HG03378 (cell line): Measurements from ENCODE around the gene ATPAF1.
"Not testable (repeated sequence)": the region's sequence is repeated elsewhere in the genome, so short reads cannot be mapped to it uniquely, and the experiment has no call there.

Experiments used
- ATAC-seq: cut with Tn5 transposase; IDR thresholded peaks from one replicate; pipeline ENCODE4 v1.9.1; 2021; ENCODE audit warnings: mild to moderate bottlenecking, moderate library complexity; ENCODE audit not compliant: unreplicated experiment

ATPAF1 gene

DNA sequence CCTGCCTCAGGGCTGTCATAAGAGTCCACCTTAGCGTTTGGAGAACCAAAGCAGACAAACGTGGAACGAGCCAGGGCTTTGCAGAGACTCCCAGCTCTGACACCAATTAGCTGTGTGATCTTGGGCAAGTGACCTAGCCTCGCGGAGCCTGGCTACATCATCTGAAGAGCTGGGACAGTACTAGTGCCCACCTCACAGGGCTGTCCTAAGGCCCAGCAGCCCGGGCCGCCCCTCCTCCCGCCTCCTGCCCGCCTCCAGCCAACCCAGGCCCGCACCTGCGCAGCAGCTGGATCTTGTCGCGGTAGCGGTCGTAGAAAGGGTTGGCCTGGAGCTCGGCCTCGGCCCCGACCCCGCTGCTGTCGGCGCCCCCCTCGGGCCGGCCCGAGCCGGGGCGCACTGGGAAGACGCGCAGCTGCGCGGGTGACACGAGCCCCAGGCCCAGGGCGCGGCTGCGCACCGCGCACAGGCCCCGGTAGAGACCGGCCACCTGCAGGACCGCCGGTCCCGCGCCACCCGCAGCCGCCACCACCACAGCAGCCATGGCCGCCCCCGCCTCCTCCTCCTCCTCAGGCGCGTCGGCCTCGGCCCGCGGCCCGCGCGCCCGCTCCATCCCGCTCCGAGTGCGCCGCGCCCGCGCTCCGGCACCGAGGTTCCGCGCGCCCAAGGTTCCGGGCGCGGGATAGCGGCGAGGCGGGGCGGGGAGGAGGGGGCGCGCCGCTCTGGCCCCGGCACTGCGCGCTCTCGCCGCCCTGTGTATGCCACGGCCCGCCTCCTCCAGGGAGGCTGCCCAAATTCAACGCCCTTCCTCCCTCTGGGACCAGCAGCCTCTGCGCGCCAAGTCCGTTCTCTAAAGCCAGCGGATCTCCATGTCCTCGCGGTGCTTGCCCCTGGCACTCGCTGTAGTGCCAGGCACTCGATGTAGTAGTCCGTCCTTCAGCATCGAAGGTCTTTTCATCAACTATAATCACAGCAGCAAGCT is at the start of gene ATPAF1:
ATPAF1 (minus strand) TSS at position 583 of the 979 bp plus-strand sequence; CDS start at position 541, 42 bp downstream.
- ATAC-seq: peak; percentile 73

GRCh38 chr1:46717654-46718053 is 49.5 kb upstream of the ATPAF1 start:
- ATAC-seq: no peak

- ATAC-seq: no peak
These were observed 46.8 kb upstream of the ATPAF1 start for GRCh38 chr1:46714976-46715375.

DNA sequence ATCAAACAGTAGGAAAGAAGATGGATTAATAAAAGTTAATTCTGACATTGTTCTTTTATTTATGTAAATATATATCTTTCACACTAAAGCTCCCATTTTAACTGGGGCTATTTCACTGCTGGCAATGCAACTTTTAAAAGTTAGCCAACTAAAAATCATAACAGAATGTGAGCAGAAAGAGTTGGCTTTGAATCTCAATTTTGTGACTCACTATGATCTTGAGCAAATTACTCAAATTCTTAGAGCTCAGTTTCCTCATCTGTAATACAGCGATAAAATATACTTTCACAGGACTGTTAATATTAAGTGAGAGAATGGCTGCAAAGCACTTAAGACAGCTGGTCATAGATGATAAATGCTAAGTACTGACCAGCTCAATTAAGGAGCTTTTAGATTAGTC is 40.0 kb upstream of the ATPAF1 start:
- ATAC-seq: no peak

- ATAC-seq: no peak
These were observed 37.2 kb upstream of the ATPAF1 start for GRCh38 chr1:46705408-46705807.

DNA sequence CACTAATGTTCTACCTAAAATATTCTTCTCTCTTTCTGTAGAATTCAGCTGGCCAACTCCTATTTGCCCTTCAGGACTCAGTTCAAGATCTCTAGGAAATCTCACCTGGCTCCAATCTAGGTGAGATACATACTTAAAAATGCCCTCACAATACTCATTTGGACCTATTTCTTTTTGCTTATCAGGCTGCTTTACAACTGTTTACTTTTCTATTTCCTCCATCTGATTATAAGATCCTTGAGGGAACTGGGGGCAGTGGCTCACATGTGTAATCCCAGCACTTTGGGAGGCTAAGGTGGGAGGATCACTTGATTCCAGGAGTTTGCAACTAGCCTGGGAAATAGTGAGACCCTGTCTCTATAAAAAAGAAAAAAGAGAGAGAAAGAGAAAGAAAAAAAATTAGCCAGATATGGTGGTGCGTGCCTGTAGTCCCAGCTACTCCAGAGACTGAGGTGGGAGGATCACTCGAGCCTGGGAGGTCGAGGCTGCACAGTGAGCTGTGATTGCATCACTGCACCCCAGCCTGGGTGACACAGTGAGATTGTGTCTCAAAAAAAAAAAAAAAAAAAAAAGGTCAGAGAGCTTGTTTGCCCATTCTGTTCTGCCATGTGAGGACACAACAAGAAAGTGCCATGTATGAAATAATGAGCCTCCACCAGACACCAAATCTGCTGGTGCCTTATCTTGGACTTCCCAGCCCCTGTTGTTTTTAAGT is 35.9 kb upstream of the ATPAF1 start:
- no peak for ATAC-seq

DNA sequence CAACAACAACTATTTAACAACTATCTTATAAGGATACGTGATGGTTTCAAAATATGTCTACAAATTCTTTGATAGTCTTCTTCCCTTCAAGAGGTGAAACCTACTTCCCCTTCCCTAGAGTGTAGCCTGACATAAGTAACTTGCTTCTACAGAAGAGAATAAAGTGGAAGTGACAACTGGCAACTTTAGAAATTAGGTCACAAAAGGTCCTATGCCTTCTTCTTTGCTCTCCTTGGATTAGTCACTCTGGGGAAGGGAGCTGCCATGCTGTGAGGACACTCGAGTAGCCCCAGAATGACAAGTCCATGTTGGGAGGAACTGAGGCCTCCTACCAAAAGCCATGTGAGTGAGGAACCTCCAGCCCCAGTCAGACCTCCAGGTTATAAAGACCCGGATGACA is 31.5 kb upstream of the ATPAF1 start:
- no peak for ATAC-seq

GRCh38 chr1:46697053-46697452 is 28.9 kb upstream of the ATPAF1 start:
- no peak for ATAC-seq

GRCh38 chr1:46694676-46695075 is 26.5 kb upstream of the ATPAF1 start:
- not testable (repeated sequence) for ATAC-seq

DNA sequence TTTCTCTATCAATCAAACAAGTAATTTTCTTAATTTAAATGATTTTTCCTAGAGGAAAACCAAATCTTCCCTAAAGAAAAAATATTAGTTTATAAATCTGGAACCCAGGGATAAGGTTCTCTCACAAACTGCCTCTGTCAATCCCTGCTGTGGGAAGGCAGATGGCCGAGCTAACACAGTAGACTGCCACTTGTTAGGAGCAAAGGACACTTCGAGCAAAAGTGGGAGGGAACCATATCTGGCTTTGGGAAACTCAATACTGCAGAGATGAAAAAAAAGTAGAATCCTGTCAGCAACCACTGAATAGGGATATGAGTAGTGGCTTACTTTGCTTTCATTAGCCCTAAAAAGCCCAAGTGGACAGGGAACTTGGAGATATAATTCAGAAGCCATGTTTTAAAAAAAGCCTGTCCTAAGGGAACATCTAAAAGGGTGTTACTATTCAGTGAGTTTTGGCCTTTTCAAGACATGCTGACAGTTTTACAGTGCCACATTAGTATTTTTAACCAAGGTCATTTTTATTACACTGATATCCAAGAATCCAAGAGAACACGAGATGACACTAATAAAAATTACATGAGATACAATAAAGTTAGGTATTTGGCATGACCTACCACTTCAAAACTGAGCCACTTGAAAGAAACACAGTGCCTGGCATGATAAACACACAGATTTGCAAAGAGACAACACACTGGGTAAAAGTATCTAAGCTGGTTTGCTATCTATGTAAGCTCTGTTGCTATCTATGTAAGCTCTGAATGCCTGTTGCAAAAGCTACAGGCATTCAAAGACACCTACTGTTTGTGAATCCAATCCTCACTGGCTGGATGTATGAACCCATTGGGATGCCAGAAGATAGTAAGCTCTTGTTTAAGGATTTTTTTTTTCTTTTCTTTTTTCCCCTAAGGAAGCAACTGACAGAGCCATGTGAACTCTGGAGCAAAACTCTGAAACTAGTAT is 24.9 kb upstream of the ATPAF1 start:
- no peak for ATAC-seq

DNA sequence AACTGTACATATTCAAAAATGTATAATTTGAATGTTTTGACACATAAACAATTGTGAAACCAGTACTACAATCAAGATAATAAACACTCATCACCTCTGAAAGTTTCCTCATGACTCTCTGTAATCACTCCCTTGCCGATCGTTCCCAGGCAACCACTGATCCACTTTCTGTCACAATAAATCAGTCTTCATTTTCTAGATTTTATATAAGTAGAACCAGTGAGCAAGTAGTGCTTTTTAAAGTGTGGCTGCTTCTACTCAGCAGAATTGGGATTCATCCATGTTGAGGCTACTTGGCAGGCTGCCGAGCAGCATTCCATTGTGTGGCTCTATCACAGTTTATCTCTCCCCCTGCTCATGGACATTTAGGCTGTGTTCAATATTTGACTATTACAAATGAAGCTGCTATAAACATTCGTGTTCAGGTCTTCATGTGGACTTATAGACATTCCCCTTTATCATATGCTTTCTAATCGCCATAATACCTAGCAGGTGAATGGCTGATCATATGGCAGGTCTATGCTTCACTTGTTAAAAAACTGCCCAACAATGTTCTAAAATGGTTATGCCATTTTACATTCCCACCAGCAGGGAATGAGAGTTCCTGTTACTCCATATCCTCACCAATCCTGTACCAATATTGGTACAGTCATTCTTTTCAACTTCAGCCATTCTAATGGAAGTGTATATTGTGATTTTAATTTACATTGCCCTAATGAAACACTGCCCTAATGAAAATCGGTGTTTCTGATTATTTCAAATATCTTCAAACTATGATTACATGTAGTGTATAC is 24.0 kb upstream of the ATPAF1 start:
- no peak for ATAC-seq

DNA sequence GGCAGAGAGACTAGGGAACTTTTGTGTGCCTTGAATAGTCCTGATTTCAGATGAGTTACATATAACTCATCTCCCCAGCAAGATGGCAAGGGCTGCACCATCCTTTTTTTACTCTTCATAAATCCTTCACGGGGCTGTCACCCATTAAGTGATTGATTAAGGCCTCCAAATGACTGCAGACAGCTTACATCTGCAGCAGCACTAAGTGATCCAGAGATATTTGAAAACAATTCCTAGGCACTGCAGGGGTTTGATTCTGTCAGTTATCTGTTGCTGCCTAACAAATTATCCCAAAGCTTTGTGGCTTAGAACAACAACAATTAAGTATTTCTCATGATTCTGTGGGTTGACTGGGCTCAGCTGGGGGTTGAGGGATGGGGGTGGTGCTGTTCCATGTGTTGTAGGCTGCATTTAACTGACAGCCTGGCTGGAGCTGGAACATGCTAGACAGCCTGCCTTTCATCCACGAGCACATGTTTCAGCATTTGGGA is 22.8 kb upstream of the ATPAF1 start:
- no peak for ATAC-seq

GRCh38 chr1:46689897-46690296 is 21.7 kb upstream of the ATPAF1 start:
- no peak for ATAC-seq

GRCh38 chr1:46689356-46689755 is 21.2 kb upstream of the ATPAF1 start:
- ATAC-seq: no peak

DNA sequence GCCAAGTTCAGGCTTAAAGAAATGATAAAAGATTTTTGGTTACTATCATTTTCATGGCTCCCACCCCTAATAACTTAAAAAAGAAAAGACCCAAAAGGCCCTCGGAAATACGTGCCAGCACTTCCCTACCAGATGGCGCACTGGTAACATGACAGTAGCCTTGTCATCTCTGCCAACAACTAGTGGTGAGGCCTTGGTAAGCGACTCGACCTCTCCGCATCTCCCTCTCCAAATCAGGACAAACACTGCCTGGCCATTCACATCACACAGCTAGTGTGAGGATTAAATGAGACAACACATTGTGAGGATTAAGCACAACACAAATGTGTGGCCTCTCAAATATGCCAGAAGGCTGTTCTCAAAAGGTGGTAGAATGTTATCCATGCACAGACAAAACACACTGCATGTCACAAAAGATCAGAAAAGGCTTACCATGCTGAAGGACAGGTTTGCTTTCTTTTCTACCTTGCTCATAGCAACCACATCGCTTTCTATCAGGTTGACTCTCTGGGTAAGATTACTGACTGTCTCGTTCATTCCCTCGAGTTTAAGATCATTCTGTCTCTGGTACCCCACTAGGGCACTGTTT is 19.9 kb upstream of the ATPAF1 start:
- ATAC-seq: no peak

GRCh38 chr1:46687093-46687659 is 19.0 kb upstream of the ATPAF1 start:
- ATAC-seq: no peak

DNA sequence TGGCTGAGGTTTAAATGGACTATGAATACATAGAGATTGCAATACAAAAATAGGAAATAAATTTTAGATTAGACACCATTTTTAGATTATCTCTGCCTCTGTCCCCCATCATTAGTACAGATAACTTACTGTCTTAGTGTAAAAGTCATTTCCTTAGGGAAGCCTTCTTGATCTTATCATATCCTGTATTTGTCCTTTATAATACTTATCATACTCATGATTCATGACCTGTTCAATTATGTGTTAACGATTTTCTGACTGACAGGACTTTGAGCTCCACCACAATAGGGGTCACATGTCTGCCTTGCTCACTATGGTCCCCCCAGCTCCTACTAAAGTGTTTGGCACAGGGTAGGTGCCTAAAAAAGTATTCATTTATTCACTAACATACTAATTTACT is 18.1 kb upstream of the ATPAF1 start:
- ATAC-seq: no peak

GRCh38 chr1:46684670-46685069 is 16.5 kb upstream of the ATPAF1 start:
- ATAC-seq: no peak

- no peak for ATAC-seq
These were observed 13.9 kb upstream of the ATPAF1 start for GRCh38 chr1:46682064-46682463.
